ENCODE data around the gene DNPEP.
"Not testable (repeated sequence)": the region's sequence is repeated elsewhere in the genome, so short reads cannot be mapped to it uniquely, and the experiment has no call there.

DNPEP gene

DNA sequence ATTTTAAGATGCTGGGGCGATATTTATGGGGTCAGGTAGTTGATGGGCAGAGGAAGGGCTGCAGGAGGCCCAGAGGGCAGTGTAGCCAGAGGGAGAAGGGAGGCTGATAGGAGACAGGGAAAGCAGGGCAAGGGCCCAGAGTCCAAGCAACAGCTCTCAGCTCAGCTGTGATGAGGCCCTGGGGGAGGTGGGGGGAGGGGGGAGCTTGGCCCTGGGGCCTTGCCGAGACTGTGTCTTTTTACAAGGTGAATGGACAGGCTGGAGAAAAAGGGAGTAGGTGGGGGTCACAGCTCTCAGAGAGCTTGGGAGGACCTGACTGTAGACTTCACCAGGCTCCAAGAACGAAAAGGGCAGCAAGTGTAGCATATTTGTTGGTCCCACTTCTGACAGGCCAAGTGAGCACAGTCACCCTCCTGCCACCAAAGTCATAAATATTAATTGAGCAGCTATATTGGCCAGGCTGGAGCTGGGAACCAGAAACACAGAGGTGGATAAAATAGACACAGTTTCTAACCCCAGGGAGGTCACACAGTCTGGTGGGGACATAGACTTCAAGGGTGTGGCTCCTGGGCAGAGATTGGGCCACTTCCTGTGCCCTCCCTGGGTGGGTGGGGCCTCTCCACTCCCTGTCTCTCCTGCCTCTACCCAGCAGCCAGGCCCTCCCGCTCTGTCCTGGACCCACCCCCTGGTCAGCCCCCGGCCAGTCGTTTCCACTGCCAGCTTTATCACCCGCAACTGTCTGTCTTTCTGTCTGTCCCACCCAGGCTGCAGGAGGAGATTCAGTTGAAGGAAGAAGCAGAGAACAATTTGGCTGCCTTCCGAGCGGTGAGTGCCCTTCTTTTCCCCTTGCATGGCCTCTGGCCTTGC, 31.9 kb upstream of the DNPEP start:
- in situ Hi-C loops (cut with HindIII; ENCODE audit: low sequenced_read_pairs), result no loop called here

DNA sequence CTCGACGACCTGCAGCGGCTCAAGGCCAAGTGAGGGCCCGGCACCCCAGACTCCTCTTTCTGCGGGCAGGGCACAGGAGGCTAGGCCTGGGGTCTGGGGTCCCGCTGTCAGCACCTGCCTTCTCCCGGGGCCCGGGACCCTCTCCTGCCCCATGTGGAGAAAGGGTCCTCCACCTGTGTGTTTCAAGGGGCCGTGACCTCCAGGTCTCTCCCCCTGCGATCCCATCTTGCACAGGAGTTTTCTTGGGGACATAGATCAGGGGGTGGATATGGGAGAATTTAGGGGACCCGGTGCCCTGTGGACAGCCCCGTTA, 31.3 kb upstream of the DNPEP start:
- in situ Hi-C loops (cut with HindIII; ENCODE audit: low sequenced_read_pairs), result no loop called here

DNA sequence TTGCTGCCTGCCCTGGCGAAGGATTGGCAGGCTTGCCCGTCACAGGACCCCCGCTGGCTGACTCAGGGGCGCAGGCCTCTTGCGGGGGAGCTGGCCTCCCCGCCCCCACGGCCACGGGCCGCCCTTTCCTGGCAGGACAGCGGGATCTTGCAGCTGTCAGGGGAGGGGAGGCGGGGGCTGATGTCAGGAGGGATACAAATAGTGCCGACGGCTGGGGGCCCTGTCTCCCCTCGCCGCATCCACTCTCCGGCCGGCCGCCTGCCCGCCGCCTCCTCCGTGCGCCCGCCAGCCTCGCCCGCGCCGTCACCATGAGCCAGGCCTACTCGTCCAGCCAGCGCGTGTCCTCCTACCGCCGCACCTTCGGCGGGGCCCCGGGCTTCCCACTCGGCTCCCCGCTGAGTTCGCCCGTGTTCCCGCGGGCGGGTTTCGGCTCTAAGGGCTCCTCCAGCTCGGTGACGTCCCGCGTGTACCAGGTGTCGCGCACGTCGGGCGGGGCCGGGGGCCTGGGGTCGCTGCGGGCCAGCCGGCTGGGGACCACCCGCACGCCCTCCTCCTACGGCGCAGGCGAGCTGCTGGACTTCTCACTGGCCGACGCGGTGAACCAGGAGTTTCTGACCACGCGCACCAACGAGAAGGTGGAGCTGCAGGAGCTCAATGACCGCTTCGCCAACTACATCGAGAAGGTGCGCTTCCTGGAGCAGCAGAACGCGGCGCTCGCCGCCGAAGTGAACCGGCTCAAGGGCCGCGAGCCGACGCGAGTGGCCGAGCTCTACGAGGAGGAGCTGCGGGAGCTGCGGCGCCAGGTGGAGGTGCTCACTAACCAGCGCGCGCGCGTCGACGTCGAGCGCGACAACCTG, 30.7 kb upstream of the DNPEP start, which contains the start of gene DES:
TSS of gene DES (plus strand) at position 223 of the 857 bp plus-strand sequence. CDS start at position 309, 86 bp downstream.
- in situ Hi-C loops (cut with HindIII; ENCODE audit: low sequenced_read_pairs), result no loop called here

DNA sequence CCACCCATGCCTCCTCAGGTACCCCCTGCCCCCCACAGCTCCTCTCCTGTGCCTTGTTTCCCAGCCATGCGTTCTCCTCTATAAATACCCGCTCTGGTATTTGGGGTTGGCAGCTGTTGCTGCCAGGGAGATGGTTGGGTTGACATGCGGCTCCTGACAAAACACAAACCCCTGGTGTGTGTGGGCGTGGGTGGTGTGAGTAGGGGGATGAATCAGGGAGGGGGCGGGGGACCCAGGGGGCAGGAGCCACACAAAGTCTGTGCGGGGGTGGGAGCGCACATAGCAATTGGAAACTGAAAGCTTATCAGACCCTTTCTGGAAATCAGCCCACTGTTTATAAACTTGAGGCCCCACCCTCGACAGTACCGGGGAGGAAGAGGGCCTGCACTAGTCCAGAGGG, 29.7 kb upstream of the DNPEP start:
- in situ Hi-C loops (cut with HindIII; ENCODE audit: low sequenced_read_pairs), result no loop called here

DNA sequence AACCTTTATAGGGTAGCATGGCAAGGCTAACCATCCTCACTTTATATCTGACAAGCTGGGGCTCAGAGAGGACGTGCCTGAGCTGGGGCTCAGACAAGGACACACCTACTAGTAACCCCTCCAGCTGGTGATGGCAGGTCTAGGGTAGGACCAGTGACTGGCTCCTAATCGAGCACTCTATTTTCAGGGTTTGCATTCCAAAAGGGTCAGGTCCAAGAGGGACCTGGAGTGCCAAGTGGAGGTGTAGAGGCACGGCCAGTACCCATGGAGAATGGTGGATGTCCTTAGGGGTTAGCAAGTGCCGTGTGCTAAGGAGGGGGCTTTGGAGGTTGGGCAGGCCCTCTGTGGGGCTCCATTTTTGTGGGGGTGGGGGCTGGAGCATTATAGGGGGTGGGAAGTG, 29.2 kb upstream of the DNPEP start:
- in situ Hi-C loops (cut with HindIII; ENCODE audit: low sequenced_read_pairs), result no loop called here

DNA sequence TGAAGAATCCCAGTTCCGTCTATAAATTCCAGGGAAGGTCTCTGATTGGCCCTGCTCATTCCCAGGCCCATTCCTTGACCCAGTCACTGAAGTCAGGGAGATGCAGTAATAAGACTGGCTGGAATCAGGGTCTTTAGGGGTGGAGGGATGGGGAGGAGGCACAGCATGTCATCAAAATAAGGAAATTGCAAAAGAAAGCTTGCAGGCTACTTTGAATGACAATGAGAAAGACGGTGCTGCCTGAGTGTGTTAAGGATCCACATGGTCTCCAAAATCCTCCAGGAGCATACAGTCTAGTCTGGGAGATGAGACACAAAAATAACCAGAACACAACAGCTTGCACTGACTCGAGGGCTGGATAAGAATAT, 28.5 kb upstream of the DNPEP start:
- in situ Hi-C loops (cut with HindIII; ENCODE audit: low sequenced_read_pairs), result no loop called here

DNA sequence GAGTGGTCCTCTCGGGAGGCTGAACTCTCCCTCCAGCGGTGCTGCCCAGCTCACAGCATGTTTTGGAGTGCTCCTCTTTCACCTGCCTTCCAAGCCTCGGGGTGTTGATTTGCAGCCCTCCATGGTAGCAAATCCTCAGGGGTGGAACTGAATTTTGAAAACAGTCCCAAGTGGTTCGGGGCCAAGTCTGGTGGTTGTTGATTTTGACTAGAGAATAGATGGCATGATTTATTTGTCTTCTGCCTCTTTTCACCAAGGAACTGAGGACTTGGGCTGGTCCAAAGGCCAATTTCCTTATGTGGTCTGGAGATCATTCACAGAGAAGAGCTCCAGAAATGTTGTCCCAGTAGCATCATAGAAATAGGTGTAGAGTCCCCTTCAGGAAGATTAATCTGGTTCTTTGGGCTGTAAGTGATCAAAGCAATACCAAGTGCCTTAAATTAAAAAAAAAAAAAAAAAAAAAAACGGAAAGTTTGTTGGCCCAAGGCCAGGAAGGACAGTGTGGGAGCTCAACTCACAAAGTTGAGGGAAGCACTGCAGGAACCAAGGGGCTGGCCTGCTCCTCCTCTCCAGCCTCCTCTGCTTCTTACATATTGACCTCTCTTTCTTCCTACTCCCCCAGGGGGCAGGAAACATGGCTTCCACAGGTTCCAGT, 28.0 kb upstream of the DNPEP start:
- in situ Hi-C loops (cut with HindIII; ENCODE audit: low sequenced_read_pairs), result no loop called here

DNA sequence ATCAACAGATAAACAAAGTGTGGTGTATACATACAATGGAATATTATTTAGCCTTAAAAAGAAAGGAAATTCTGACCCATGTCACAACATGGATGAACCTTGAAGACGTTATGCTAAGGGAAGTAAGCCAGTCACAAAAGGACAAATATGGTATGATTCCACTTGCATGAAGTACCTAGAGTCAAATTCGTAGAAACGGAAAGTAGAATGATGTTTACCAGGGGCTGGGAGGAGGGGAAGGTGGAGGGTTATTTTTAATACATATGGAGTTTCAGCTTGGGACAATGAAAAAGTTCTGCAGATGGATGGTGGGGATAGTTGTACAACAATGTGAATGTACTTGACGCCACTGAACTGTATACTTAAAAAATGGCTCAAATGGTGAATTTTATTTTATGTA, 27.1 kb upstream of the DNPEP start:
- in situ Hi-C loops (cut with HindIII; ENCODE audit: low sequenced_read_pairs), result no loop called here

DNA sequence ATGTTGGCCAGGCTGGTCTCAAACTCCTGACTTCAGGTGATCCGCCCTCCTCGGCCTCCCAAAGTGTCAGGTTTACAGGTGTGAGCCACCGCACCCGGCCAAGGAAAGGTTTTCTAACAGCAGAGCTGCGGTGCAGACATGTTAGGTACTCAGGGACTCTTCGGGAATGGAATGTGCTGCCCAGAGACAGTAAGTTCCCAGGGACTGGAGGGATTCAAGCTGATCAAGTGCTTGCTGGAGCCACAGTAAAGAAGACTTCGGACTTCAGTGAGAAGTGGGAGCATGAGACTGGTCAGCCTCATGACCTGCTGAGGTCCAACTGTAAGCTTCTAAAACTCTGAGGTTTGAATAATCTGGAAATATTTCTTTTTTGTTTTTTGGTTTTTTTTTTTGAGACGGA, 22.7 kb upstream of the DNPEP start:
- in situ Hi-C loops (cut with HindIII; ENCODE audit: low sequenced_read_pairs), result no loop called here

DNA sequence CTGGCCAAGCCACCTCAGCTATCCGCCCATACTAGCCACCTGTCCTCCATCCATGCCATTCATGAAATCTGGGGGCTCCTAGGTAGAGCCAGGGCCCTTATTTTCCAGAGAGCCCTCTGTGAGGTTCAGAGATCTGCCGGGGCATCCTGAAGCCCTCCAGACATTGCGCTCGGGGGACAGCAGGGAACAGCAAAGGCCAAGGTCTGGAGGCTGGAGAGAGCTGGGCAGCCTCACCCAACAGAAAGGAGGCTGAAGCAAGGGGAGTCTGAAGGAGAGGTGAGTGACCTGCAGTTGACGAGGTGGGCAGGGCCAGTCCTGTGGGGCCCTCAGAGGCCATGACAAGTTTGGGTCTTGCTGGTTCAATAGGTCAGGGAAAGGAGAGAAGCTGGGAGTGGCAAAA, 21.9 kb upstream of the DNPEP start:
- in situ Hi-C loops (cut with HindIII; ENCODE audit: low sequenced_read_pairs), result no loop called here

DNA sequence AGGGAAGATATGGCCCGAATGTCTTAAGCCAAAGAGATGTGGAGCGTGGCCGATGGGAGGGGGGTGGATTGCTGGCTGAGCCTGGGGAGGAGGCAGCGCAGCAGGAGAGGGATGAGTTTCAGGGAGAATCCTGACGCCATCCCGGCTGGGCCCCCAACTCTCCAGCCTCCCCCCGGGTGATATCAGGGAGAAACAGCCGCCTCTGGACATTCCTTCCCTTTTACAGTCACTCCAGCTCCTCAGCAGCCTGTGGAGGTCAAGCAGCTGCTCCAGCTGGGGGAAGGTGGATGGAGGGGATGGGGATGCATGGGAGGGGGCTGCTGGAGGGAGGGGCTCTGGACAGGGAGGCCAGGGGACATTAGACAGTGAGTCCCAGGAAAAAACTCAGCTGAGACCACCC, 20.9 kb upstream of the DNPEP start:
- in situ Hi-C loops (cut with HindIII; ENCODE audit: low sequenced_read_pairs), result no loop called here

DNA sequence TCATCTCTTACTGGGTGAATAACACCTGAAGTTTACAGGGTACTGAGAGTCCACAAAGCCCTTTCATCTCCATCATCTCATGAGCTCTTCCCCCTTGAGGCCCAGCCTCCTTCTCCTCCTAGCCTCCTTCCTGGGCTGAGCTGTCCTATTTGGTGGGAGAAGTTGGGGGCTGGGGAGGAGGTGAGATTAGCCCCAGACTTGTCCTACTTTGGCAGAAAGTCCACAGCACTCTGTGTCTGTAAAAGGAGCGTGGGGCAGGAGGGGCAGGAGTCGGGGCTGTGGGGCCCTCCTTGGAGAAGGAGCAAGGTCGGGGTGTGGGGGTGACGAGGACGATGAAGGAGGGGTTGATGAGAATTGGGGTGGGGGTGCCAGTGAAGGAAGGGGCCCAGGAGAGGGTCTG, 20.5 kb upstream of the DNPEP start:
- in situ Hi-C loops (cut with HindIII; ENCODE audit: low sequenced_read_pairs), result no loop called here

DNA sequence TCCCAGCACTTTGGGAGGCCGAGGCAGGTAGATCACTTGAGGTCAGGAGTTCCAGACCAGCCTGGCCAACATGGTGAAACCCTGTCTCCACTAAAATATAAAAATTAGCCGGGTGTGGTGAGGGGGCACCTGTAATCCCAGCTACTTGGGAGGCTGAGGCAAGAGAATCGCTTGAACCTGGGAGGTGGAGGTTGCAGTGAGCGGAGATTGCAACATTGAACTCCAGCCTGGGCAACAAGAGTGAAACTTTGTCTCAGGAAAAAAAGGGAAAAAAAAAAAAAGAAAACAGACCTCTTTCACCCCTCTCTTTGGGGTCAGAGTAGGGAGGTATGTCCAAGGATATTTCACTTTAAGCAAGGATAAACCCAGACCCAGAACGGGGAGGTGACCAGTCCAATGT, 19.6 kb upstream of the DNPEP start:
- in situ Hi-C loops (cut with HindIII; ENCODE audit: low sequenced_read_pairs), result not testable (repeated sequence)

DNA sequence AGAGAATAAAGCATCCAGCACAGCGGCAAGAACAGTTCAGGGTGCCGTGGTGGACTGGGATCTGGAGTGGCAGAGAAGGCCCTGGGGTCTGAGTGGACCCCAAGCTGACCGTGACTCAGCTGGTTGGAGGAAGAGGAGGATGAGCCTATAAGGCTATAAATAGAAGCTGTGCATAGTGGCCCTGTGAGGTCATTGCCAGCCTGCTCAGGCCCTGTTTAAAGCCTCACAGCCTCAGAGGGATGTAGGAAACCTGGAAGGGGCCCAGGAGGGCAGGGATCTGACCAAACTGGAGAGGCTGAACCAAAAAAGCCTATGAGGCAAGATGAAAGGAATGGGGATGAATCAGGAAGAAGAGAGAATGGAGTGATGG, 19.1 kb upstream of the DNPEP start:
- in situ Hi-C loops (cut with HindIII; ENCODE audit: low sequenced_read_pairs), result no loop called here

DNA sequence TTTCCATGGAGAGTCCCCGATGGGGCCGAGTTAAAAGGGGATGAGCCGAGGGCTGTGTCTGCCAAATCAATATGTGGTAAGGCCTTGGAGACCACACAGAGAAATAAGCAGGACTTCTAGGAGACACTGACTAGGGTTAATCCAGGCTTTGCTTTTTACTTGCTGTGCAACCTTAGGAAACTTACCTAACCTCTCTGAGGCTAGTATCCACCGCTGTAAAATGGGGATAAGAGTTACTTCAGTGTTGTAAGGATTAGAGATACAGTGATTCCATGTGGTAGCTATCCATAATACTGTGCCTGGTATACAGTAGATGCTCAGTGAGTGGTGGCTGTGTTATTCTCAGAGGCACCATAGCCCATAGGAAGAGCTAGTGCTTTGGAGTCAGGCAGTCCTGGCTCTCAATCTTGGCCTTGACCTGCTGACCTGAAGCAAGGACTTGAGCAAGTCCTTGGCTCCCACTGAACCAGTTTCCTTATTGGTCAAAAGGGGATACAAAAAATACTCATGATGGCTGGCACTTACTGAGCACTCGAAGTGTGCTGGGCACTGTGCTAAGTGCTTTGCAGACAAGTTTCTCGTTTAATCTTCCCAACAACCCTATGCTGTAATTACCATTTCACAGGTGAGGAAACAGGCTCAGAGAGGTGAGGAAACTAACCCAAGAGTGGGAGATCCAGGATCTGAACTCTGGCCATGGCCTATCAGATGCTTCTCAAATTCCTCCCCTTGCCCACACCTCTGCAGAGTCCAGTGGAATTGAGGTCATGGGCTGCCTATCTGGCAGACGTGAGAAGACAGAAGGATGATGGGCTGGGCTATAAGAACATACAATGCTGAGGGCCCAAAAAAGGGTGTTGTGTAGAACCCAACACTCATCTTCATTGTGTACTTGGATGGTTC, 18.5 kb upstream of the DNPEP start:
- in situ Hi-C loops (cut with HindIII; ENCODE audit: low sequenced_read_pairs), result no loop called here

DNA sequence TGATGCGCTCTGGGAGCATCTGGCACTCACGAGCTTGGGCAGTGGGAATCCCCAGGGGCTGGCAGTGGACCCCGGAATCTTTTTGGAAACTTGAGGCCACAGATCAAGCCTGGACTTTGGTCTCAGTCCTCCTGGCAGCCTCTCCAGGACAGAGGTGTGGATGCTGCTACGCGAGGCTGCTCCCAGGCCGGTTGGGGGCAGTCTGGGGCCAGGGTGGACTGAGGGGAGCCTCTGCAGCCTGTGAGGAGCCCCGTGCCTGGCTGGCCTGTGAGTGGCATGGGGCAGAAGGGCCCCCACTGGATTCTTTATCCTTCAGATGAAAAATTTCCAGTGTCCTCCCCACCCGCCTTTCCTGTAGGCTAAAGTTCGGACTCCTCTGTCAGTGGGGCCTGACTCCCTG, 17.7 kb upstream of the DNPEP start:
- in situ Hi-C loops (cut with HindIII; ENCODE audit: low sequenced_read_pairs), result no loop called here

DNA sequence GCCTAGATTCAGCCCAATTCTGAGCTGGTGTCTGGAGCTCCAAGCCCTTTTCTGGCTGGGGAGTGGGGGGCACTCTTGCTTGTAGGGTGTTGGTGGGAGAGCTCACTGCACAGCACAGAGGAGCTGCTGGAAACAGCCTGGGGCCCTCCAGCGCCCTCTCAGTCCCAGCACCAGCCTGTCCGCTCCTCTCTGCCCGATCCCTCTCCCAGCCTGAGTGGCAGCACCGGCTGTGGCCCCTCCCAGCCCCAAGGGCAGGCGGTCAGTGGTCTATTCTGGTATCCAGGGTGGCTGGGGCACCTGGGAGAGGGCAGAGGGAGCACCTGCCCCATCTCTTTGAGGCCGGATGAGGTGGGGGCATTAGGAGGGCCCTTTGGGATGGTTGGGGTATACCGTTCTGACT, 17.2 kb upstream of the DNPEP start:
- in situ Hi-C loops (cut with HindIII; ENCODE audit: low sequenced_read_pairs), result no loop called here

DNA sequence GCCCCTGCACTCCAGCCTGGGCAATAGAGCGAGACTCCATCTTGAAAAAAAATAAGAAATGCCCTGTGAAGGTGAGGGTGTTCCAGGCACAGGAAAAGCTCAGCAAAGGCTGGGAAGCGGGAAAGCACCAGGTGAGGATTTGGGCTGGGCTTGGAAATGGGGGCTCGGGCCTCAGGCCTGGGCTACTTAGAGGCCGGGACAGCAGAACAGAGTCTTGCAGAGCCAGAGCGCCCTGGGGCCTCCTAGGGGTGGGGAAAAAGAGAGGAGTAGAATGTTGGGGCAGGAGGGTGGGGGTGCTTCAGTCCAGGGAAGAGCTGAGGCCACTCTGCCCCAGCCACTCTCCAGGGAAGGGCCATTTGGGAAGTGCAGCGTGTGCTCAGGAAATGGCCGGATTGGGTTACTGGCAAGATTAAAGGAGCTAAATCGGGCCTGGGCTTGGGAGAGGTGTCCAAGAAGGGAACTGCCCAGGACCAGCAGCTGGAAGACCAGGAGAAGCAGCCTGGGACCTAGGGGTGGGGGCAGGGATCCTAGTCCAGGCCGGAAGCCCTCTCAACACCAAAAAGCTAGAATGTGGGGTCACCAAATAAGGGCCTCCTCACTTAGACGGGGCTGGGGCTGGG, 16.7 kb upstream of the DNPEP start:
- in situ Hi-C loops (cut with HindIII; ENCODE audit: low sequenced_read_pairs), result no loop called here

DNA sequence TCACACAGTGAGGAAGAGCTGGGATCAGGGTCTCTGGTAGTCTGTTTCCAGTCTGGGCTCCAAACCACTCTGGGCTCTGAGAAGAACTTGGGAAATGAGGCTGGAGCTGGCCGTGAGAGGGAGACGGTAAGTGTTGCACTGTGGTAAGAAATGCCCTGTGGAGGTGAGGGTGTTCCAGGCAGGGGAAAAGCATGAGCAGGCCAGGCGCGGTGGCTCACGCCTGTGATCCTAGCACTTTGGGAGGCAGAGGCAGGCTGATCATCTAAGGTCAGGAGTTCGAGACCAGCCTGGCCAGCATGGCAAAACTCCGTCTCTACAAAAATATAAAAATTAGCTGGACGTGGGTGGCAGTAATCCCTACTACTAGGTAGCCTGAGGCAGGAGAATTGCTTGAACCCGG, 16.1 kb upstream of the DNPEP start:
- in situ Hi-C loops (cut with HindIII; ENCODE audit: low sequenced_read_pairs), result no loop called here

Data from DLD1 (cell line).